Thyroid gland (tissue), 4 donors: ENCODE measurements around the gene OFD1.
"Not testable (repeated sequence)": the region's sequence is repeated elsewhere in the genome, so short reads cannot be mapped to it uniquely, and the experiment has no call there.

Experiments
- CTCF ChIP-seq, 6 experiments: fragments of 200-600 bp in 3 of 6; fragments of 450-650 bp in 3 of 6; sonication (generic) in 3 of 6; IDR thresholded peaks; one replicate each; pipeline ENCODE4 v1.5.1; 2016 to 2019; ENCODE audit warnings: antibody characterized with exemption in 6 of 6, mild to moderate bottlenecking in 2 of 6, inconsistent platforms in 1 of 6, moderate library complexity in 1 of 6
- POLR2A ChIP-seq, 2 donors: fragments of 450-650 bp; IDR thresholded peaks; one replicate each; pipeline ENCODE4 v1.6.1; 2017; ENCODE audit warnings: antibody characterized with exemption in 2 of 2, mild to moderate bottlenecking in 2 of 2, moderate library complexity in 1 of 2

DNA sequence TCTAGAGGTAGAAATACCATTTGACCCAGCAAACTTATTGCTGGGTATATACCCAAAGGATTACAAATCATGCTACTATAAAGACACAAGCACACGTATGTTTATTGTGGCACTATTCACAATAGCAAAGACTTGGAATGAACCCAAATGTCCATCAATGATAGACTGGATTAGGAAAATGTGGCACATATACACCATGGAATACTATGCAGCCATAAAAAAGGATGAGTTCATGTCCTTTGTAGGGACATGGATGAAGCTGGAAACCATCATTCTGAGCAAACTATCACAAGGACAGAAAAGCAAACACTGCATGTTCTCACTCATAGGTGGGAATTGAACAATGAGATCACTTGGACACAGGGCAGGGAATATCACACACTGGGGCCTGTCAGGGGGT lies 4.0 kb upstream of the OFD1 start:
- TF ChIP-seq CTCF, POLR2A (IDR thresholded peaks at IDR 0.05): not testable (repeated sequence)
